H9 (cell line): ENCODE results near the gene TEF. TPM values are rescaled to one million over a fixed set of nuclear protein-coding genes. Genes with fewer than 3 reads are reported as not detected.

Experiments
- DNase-seq: peaks from one replicate; pipeline ENCODE4 v3.0.0-alpha.2; 2017
- H2AFZ ChIP-seq: one replicate; pipeline ENCODE4 v1.6.1; 2013; ENCODE audit warnings: mild to moderate bottlenecking, low read length, control low read depth, moderate library complexity
- H2AK5ac ChIP-seq: 2 replicates; pipeline ENCODE4 v1.6.1; 2013; ENCODE audit warnings: low read length, control low read depth, mixed read lengths; ENCODE audit not compliant: insufficient read length
- H2BK120ac ChIP-seq: one replicate; pipeline ENCODE4 v1.6.1; 2013; ENCODE audit warnings: low read depth, mild to moderate bottlenecking, low read length, control low read depth, inconsistent platforms; ENCODE audit not compliant: poor library complexity, severe bottlenecking
- H2BK12ac ChIP-seq: 2 replicates; pipeline ENCODE4 v1.6.1; 2013; ENCODE audit warnings: low read length, control low read depth, mixed read lengths, low read depth; ENCODE audit not compliant: insufficient read length
- H2BK15ac ChIP-seq: 2 replicates; pipeline ENCODE4 v1.6.1; 2013; ENCODE audit warnings: low read depth, low read length, control low read depth
- H2BK20ac ChIP-seq: one replicate; pipeline ENCODE4 v1.6.1; 2013; ENCODE audit warnings: low read depth, mild to moderate bottlenecking, low read length, control low read depth, inconsistent platforms; ENCODE audit not compliant: poor library complexity, severe bottlenecking
- H2BK5ac ChIP-seq: 2 replicates; pipeline ENCODE4 v1.6.1; 2013; ENCODE audit warnings: low read length, control low read depth, mixed read lengths; ENCODE audit not compliant: insufficient read length
- H3K14ac ChIP-seq: 2 replicates; pipeline ENCODE4 v1.6.1; 2013; ENCODE audit warnings: low read length, control low read depth; ENCODE audit not compliant: insufficient read depth
- H3K18ac ChIP-seq: 2 replicates; pipeline ENCODE4 v1.6.1; 2013; ENCODE audit warnings: low read depth, mild to moderate bottlenecking, mixed read lengths, low read length, control low read depth; ENCODE audit not compliant: insufficient read length
- H3K23ac ChIP-seq: 2 replicates; pipeline ENCODE4 v1.6.1; 2013; ENCODE audit warnings: low read length, control low read depth, mixed read lengths, low read depth; ENCODE audit not compliant: insufficient read length
- H3K23me2 ChIP-seq: 2 replicates; pipeline ENCODE4 v1.6.1; 2013; ENCODE audit warnings: low read depth, mild to moderate bottlenecking, mixed read lengths, low read length, control low read depth; ENCODE audit not compliant: insufficient read length, poor library complexity, severe bottlenecking
- H3K27ac ChIP-seq: 2 replicates; pipeline ENCODE4 v1.5.1; 2013; ENCODE audit warnings: low read length, control low read depth, mixed read lengths, low read depth; ENCODE audit not compliant: insufficient read length
- H3K27me3 ChIP-seq: 2 replicates; pipeline ENCODE4 v1.6.1; 2013; ENCODE audit warnings: low read length, control low read depth, inconsistent platforms; ENCODE audit not compliant: insufficient read depth
- H3K4ac ChIP-seq: 2 replicates; pipeline ENCODE4 v1.6.1; 2013; ENCODE audit warnings: low read depth, mild to moderate bottlenecking, control low read depth, inconsistent platforms, low read length, moderate library complexity
- H3K4me1 ChIP-seq: 2 replicates; pipeline ENCODE4 v1.6.1; 2013; ENCODE audit warnings: low read length, control low read depth, inconsistent platforms; ENCODE audit not compliant: insufficient read depth
- H3K4me2 ChIP-seq: 2 replicates; pipeline ENCODE4 v1.6.1; 2013; ENCODE audit warnings: low read length, control low read depth, mixed read lengths; ENCODE audit not compliant: insufficient read length, insufficient read depth
- H3K56ac ChIP-seq: 2 replicates; pipeline ENCODE4 v1.6.1; 2013; ENCODE audit warnings: low read depth, mild to moderate bottlenecking, mixed read lengths, low read length, control low read depth; ENCODE audit not compliant: insufficient read length
- H3K79me1 ChIP-seq: 2 replicates; pipeline ENCODE4 v1.6.1; 2013; ENCODE audit warnings: low read depth, mild to moderate bottlenecking, moderate library complexity, low read length, control low read depth, inconsistent platforms; ENCODE audit not compliant: insufficient read depth, poor library complexity, severe bottlenecking
- H3K79me2 ChIP-seq: 2 replicates; pipeline ENCODE4 v1.6.1; 2013; ENCODE audit warnings: low read length, control low read depth, inconsistent platforms; ENCODE audit not compliant: insufficient read depth
- H3K9ac ChIP-seq: 2 replicates; pipeline ENCODE4 v1.6.1; 2013; ENCODE audit warnings: low read length, control low read depth, mixed read lengths; ENCODE audit not compliant: insufficient read length; ENCODE audit errors: extremely low read depth
- H3K9me3 ChIP-seq: one replicate; pipeline ENCODE4 v1.6.1; 2013; ENCODE audit warnings: low read depth, low read length, inconsistent platforms; ENCODE audit not compliant: control insufficient read depth
- H3T11ph ChIP-seq: one replicate; pipeline ENCODE4 v1.6.1; 2013; ENCODE audit warnings: mild to moderate bottlenecking, low read length, control low read depth, inconsistent platforms
- H4K20me1 ChIP-seq: one replicate; pipeline ENCODE4 v1.6.1; 2013; ENCODE audit not compliant: control insufficient read depth, insufficient read length, insufficient read depth
- H4K5ac ChIP-seq: 2 replicates; pipeline ENCODE4 v1.6.1; 2013; ENCODE audit warnings: low read depth, mild to moderate bottlenecking, mixed read lengths, low read length, control low read depth; ENCODE audit not compliant: insufficient read length
- H4K8ac ChIP-seq: replicated peaks from 2 replicates; pipeline ENCODE4 v1.6.1; 2013; ENCODE audit warnings: low read length, control low read depth, mixed read lengths, low read depth; ENCODE audit not compliant: insufficient read length
- H4K91ac ChIP-seq: 2 replicates; pipeline ENCODE4 v1.6.1; 2013; ENCODE audit warnings: low read depth, mild to moderate bottlenecking, moderate library complexity, mixed read lengths, low read length, control low read depth; ENCODE audit not compliant: insufficient read length
- H3K27ac Mint-ChIP-seq, 3 experiments: 2 replicates in 2 of 3; 3 replicates in 1 of 3; pipeline ENCODE4 v1.8.0; 2020 to 2021; ENCODE audit warnings: mixed read lengths in 3 of 3, mild to moderate bottlenecking in 1 of 3, moderate library complexity in 1 of 3
- H3K27me3 Mint-ChIP-seq: 2 replicates; pipeline ENCODE4 v1.8.0; 2021; ENCODE audit warnings: low read depth, mild to moderate bottlenecking, moderate library complexity, mixed read lengths
- H3K36me3 Mint-ChIP-seq, 3 experiments: 2 replicates in 2 of 3; 3 replicates in 1 of 3; pipeline ENCODE4 v1.8.0; 2020 to 2021; ENCODE audit warnings: low read depth in 3 of 3, mixed read lengths in 3 of 3; ENCODE audit not compliant: insufficient read depth in 1 of 3
- H3K4me1 Mint-ChIP-seq, 2 experiments: 2 replicates each; pipeline ENCODE4 v1.8.0; 2020; ENCODE audit warnings: mixed read lengths in 2 of 2
- H3K4me3 Mint-ChIP-seq, 2 experiments: 2 replicates in 1 of 2; 3 replicates in 1 of 2; pipeline ENCODE4 v1.8.0; 2020 to 2021; ENCODE audit warnings: mild to moderate bottlenecking in 2 of 2, mixed read lengths in 2 of 2, moderate library complexity in 1 of 2
- H3K9me3 Mint-ChIP-seq, 2 experiments: 2 replicates in 1 of 2; 3 replicates in 1 of 2; pipeline ENCODE4 v1.8.0; 2020; ENCODE audit warnings: mild to moderate bottlenecking in 2 of 2, mixed read lengths in 2 of 2, moderate library complexity in 1 of 2
- CTCF ChIP-seq: fragments of 200-600 bp; sonication (generic); conservative IDR thresholded peaks from 3 replicates; pipeline ENCODE4 v1.8.0; 2021; ENCODE audit warnings: antibody characterized with exemption, mild to moderate bottlenecking
- WGBS: extraction: QIAGEN DNeasy Blood & Tissue Kit; methylation state at CpG from one replicate; pipeline ENCODE4 v1.1.7; 2013; ENCODE audit warnings: missing lambda C conversion rate, low lambda C conversion rate, mixed read lengths; ENCODE audit not compliant: insufficient read length; ENCODE audit errors: extremely low coverage; 5-methylcytosine and 5-hydroxymethylcytosine counted together
- total RNA-seq: library from RNA; stranded (reverse); gene quantifications from 2 replicates; pipeline ENCODE4 v1.2.1, GENCODE V29; 2021

The TEF gene
- total RNA-seq, 1 experiment from 2014 or later, result 17.9 TPM

GRCh38 chr22:41338614-41339212 lies 43.0 kb upstream of the TEF start:
- WGBS, result no CpG with 5 or more reads among the region's 14 CpGs
- Mint-ChIP-seq H3K36me3 (peaks cover 2 to 50% (median 33%) of the 10 kb centered on the region in 3 experiments; a peak in 6 of 7 replicates), H3K27ac (peak overlapping the region in 2 of 3 experiments; percentile 55; a peak in 2 of 7 replicates), H3K4me1 (peaks cover 7 to 11% of the 10 kb centered on the region in 2 experiments), H3K4me3 (no peak overlapping the region), H3K27me3 (no peaks in the 10 kb centered on the region), H3K9me3 (no peaks in the 10 kb centered on the region)
- no peaks in the 10 kb centered on the region for H3K23me2 ChIP-seq
- no peak for TF ChIP-seq CTCF
- H3K27me3 ChIP-seq, result no peaks in the 10 kb centered on the region
- no peaks in the 10 kb centered on the region for H3K4me1 ChIP-seq
- no peak overlapping the region for H2AFZ ChIP-seq
- H2BK15ac ChIP-seq, result no peak overlapping the region
- no peak overlapping the region for H4K8ac ChIP-seq
- H3K14ac ChIP-seq, result no peak overlapping the region
- no peaks in the 10 kb centered on the region for H3K9me3 ChIP-seq
- H3K18ac ChIP-seq, result no peak overlapping the region
- H3K4me2 ChIP-seq, result no peak overlapping the region
- H3K23ac ChIP-seq, result no peak overlapping the region
- H4K5ac ChIP-seq, result no peak overlapping the region
- no peak overlapping the region for H3K56ac ChIP-seq
- H3K79me1 ChIP-seq, result no peaks in the 10 kb centered on the region
- no peak for DNase-seq
- H2BK20ac ChIP-seq, result no peak overlapping the region
- H2BK120ac ChIP-seq, result no peak overlapping the region
- H4K91ac ChIP-seq, result no peak overlapping the region
- H3K4ac ChIP-seq, result no peak overlapping the region
- H4K20me1 ChIP-seq, result no peaks in the 10 kb centered on the region
- H2BK5ac ChIP-seq, result no peak overlapping the region
- H3K79me2 ChIP-seq, result no peaks in the 10 kb centered on the region
- no peak overlapping the region for H3K27ac ChIP-seq
- no peak overlapping the region for H3K9ac ChIP-seq
- no peak overlapping the region for H2BK12ac ChIP-seq
- no peak overlapping the region for H3T11ph ChIP-seq
- no peak overlapping the region for H2AK5ac ChIP-seq
